T47D (cell line): ENCODE data around the gene NUDT4.
"Not testable (repeated sequence)": the region's sequence is repeated elsewhere in the genome, so short reads cannot be mapped to it uniquely, and the experiment has no call there.

Experiments
- DNase-seq, 2 experiments: peaks; one replicate each; pipeline versions ENCODE4 v3.0.0 to v3.0.0-alpha.2; 2011 to 2012; ENCODE audit warnings: low read depth in 1 of 2, low spot score in 1 of 2
- JUND ChIP-seq: IDR thresholded peaks from 2 replicates; pipeline ENCODE4 v1.6.1; 2012; ENCODE audit warnings: low read depth
- in situ Hi-C: cut with HindIII; loops from 2 replicates; pipeline ENCODE4 v1.10.0; 2016; ENCODE audit warnings: low sequenced_read_pairs, low pct_unique_long_range_greater_than_20kb

Gene NUDT4

DNA sequence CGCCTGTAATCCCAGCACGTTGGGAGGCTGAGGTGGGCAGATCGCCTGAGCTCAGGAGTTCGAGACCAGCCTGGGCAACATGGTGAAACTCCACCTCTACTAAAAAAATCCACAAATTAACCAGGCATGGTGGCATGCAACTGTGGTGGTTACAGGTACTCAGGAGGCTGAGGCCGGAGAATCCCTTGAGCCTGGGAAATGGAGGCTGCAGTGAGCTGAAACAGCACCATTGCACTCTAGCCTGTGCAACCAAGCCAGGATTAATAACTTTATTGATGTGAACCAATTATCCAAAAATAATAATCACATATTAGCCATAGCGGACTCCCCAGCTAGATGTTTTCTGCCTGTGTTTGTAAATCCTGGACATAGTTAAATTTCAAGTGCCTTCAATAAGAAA lies 1.8 kb upstream of the NUDT4 start:
- no peak for DNase-seq
- no peak for TF ChIP-seq JUND
- in situ Hi-C loops: no loop called here

DNA sequence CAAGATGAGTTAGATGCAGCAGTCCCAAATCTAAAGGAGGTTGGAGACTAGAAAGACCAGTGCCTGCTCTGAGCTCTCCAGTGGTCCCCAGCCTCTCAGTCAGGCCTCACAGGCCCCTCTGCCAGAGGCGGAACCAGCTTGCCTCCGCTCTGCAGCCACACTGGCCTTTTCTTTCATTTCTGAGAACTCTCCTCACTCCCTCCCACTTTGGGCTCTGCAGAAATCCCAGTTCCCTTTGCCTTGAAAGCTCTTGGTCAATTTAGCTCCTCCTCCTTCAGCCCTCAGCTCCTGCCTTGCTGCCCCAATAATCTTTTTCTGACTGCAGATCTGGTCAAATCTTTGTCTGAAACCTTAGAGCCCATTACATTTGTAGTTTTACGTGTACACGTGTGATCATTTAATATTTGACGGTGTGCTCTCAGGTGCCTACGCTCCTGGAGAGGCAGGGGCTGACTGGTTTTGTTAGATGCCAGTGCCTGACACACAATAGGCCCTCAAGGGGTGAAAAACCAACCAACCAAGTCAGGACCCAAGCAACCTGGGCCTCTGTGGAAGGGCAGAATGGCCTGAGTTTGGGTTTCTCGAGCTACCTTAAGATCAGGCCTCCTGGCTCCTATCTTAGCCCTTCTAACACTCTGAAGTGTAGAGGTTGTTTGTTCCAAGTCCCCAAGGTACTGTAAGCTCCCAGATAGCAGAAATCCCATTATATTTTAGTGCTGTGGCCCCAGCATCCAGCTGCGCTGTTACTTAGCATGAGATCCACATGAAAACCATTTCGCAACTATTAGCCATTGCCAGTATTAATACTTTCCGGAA lies 1.1 kb upstream of the NUDT4 start:
- DNase-seq: peak in 1 of 2 experiments; percentile 80
- no peak for TF ChIP-seq JUND
- in situ Hi-C loops: no loop called here

DNA sequence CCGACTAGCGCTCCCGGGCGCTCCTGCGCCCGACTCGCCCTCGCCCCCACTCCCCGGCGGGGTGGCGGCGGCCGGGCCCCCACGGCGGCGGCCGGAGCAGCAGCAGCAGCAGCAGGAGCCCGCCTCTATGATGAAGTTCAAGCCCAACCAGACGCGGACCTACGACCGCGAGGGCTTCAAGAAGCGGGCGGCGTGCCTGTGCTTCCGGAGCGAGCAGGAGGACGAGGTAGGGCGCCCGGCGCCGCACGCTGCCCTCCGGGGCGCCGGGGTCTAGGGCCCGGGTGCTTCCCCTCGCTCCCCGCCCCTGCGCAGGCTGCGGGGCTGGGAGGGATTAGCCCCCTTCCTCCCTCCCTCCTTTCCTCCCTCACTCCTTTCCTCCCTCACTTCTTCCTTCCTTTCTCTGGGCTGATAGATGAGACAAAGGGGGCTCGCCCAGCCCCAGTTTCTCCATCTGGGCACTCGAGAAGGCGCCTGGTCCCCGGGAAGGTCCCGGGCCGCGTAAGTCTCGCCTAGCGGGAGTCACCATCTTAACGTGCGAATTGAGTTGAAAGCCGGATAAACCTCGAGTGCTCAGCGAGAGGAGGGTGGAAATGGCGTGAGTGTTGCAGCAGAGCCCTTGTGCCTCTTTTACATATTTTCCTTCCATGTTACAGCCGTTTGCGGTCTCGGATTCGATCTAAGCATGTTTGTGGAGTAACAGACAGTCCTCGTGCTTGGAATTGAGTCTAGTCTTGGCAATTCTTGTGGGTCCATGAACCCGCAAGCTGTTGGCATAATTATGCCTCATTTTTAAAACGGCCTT lies 672 bp downstream of the NUDT4 start:
- DNase-seq: peak in 1 of 2 experiments; percentile 67
- in situ Hi-C loops: not testable (repeated sequence)

DNA sequence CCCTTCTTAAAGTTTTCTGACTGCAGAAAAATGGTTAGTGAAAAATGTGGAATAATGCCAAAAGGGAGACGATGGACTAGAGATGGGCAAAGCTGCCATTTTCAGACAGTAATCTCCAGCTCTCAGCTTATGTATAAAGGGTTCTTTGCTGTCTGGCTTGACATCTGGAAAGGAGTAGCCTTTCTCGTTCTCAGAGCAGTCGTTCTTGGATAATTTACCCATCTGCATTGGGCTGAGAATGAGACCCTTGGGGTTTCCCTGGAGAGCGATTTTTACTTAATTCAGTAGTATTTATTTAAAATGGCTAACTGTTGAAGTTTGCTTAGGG lies 1.2 kb downstream of the NUDT4 start:
- DNase-seq: no peak
- TF ChIP-seq JUND: no peak
- in situ Hi-C loops: no loop called here

DNA sequence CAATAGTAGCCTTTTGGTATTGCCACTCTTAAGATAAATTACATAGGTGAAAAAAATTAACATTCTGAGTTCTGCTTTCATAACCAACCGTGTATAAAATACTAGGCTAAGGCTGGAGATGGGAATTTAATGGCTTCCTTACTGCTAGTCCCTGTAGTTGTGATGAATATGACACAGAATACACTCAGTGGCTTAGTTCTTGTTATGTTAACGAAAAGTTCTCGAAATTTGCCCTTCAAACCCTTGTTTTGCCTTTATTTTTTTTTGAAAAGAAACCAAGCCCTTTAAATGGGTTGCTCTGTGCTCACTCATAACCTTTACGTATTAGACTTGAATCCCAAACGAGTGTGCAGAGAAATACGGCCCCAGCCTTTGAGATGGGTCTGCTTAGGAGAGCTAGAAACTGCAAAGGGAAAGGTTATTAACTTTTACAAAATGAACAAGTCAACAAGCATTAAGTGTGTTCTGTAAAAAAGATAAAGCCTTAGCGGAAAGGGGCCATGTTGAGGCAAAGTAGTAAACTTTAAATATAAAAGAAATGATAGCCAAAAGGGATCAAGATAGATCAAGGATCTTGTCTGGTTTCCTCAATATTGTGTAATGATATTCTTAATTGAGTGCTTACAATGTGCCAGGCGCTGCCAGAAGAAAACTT lies 1.7 kb downstream of the NUDT4 start:
- in situ Hi-C loops: no loop called here
- DNase-seq: no peak
- TF ChIP-seq JUND: no peak; the same call in 1 of the 2 replicates

DNA sequence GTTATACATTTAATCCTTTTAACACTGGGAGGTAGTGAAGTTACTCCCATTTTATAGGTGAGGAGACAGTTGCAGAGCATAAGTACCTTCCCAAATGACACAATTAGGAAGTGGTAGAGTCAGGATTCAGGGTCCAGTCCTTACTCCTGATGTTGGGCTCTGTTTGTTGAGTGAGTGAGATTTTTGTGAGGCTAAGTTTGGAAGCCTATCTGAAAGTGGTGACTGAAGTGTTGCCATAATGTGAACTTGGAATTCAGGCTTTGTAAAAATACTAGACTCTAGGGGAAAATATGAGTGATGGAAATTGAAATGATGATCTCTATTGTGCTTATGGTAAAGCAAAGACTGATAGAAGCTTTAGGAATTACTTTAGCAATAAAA lies 2.2 kb downstream of the NUDT4 start:
- in situ Hi-C loops: no loop called here

DNA sequence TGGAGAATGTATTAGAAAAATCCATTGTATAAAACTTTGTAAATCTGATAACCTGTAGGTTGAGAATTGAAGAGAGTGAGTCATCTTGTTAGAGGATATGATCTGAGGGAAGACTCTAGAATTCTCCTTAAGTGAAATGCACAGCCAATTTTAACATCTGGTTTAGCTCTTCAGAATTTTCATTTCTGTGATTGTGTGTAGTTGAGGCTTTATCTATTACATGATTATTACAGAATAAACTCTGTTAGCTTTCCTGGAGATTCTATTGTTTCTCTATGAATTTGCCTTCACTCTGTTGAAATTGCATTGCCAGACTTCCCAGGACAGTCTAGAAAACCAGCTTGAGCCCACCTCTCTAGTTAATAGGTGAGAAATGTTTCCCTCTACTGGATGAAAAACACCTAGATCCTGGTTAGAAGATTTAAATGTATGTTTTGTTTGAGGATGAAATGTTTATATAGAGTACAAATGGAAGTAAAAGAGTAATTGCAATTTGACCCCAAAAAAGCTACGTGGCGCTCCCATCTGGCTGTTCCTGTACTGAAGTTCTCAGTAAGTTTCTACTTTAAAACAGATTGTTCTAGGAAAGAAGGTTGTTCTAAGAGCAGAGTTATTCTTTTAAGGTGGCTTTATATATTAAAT lies 2.9 kb downstream of the NUDT4 start:
- no peak for TF ChIP-seq JUND
- in situ Hi-C loops: no loop called here
- DNase-seq: peak in 1 of 2 experiments; percentile 54

More for the DNA sequence above, 2.2 kb downstream of the NUDT4 start:
- DNase-seq: no peak
- no peak; the same call in 1 of the 2 replicates for TF ChIP-seq JUND

DNA sequence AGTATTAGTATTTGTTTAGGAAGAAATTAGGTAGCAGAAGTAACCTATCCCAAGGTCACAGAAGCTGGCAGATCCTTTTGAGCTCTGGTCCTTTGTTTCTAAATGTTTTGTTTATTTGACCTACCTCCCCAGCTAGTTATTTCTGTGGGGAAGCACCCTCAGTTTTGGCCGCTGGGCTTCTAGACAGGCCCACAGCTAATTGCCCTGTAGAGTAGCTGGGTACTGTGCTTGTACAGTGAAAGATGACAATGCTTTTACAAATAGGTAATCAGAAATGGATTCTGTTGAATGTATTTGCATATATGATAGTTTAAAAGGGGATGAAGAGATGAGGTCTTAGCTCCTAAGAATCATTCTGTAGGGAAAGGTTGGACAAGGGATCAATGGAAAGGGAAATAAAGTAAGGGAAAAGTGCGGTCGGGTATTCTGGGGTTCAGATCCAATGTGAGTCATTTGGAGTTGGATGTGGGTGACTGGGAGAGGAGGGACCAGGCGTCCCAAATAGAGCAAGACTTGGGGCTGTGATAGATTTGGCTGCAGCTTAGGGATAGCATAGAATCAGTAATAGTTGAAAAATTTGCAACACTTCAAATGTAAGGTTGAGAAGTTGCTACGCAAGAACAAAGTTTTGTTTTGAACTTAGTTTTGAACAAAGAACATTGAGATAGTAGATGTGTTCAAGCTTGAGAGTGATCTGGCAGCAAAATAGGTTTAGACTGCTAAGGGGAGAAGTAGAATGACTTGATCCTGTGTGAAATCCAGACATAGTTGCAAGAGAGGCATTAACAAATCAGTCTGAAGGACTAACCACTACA lies 3.6 kb downstream of the NUDT4 start:
- no peak for DNase-seq
- in situ Hi-C loops: no loop called here

DNA sequence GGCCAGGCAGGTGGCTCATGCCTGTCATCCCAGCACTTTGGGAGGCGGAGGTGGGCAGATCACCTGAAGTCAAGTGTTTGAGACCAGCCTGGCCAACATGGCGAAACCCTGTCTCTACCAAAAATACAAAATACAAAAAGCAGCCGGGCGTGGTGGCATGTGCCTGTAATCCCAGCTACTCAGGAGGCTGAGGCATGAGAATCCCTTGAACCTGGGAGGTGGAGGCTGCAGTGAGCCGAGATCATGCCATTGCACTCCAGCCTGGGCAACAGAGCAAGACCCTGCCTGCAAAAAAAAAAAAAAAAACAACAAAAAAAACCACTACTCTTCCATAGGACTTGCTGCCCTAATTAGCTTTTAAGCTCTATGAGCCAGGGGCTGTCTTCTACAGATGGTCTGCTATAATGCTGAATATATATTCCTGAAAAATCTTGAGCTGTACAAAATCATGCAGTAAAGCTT lies 4.3 kb downstream of the NUDT4 start:
- DNase-seq, in situ Hi-C loops: not testable (repeated sequence)

More for the DNA sequence above, 3.6 kb downstream of the NUDT4 start:
- no peak for TF ChIP-seq JUND

DNA sequence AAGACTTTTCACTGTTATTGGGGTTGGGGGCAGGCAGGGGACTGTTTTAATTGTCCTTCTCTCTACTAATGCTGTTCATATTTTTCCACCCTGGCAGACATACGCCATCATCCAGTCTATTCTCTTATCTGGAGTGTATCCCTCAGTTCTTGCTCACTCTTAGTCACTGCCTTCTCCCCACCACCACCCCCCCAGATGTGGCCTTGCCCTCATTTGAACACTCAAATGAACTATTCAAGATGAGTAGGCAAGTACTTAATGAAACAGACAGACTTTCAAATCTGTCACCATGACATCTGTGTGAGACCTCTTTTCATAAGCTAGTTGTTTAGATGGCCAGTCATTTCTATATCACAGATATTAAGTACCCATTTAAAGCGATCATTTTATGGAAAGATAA lies 10.1 kb downstream of the NUDT4 start:
- in situ Hi-C loops: no loop called here
- TF ChIP-seq JUND: no peak
- no peak for DNase-seq

DNA sequence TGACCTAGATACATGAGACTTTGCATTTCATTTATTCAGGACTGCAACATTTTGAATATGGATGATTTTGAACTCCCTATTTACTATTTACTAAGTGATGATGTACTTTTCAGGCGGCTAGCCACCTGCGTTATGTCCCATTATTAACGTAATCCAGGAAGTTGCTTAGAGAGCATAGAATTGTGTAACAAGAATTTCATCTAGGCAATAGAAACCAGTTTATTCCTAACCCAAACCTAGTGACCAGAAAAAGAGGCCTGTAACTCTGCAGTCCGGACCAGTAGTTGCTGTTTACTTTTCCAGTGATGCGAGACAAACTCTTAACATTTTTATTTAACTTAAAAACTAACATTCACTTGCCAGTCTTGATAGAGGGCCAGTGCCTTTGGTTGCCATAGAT lies 12.3 kb downstream of the NUDT4 start:
- in situ Hi-C loops: no loop called here
- TF ChIP-seq JUND: no peak
- DNase-seq: no peak
